Hepatocyte (in vitro differentiated cells): ENCODE data around the gene MAP3K5. TPM values are rescaled to one million over a fixed set of nuclear protein-coding genes. Genes with fewer than 3 reads are reported as not detected.
A peak's percentile ranks its signal among the peaks of the same experiment; 100 is the strongest.

Source experiments
- DNase-seq: peaks from one replicate; pipeline ENCODE4 v3.0.0-alpha.2; 2016; ENCODE audit warnings: low spot score
- H2AFZ ChIP-seq: fragments of 200-600 bp; sonication (generic); 2 replicates; pipeline ENCODE4 v1.6.0; 2016; ENCODE audit warnings: antibody characterized with exemption, mild to moderate bottlenecking
- H3K27ac ChIP-seq: fragments of 200-600 bp; sonication (generic); 2 replicates; pipeline ENCODE4 v1.5.1; 2016; ENCODE audit warnings: mild to moderate bottlenecking
- H3K27me3 ChIP-seq: fragments of 200-600 bp; sonication (generic); 2 replicates; pipeline ENCODE4 v1.6.1; 2016
- H3K36me3 ChIP-seq: fragments of 200-600 bp; sonication (generic); replicated peaks from 2 replicates; pipeline ENCODE4 v1.5.1; 2016; ENCODE audit warnings: low read depth; ENCODE audit not compliant: insufficient read depth
- H3K4me1 ChIP-seq: fragments of 200-600 bp; sonication (generic); 2 replicates; pipeline ENCODE4 v1.5.1; 2016; ENCODE audit warnings: mild to moderate bottlenecking, moderate library complexity; ENCODE audit not compliant: insufficient read depth
- H3K4me2 ChIP-seq: fragments of 200-600 bp; sonication (generic); 2 replicates; pipeline ENCODE4 v1.6.0; 2016
- H3K4me3 ChIP-seq: fragments of 200-600 bp; sonication (generic); 2 replicates; pipeline ENCODE4 v1.5.1; 2016; ENCODE audit warnings: mild to moderate bottlenecking
- H3K79me2 ChIP-seq: fragments of 200-600 bp; sonication (generic); 2 replicates; pipeline ENCODE4 v1.6.0; 2017; ENCODE audit warnings: mild to moderate bottlenecking
- H3K9me2 ChIP-seq: fragments of 200-600 bp; sonication (generic); replicated peaks from 2 replicates; pipeline ENCODE4 v1.6.0; 2017; ENCODE audit warnings: mild to moderate bottlenecking; ENCODE audit not compliant: insufficient read depth
- H3K9me3 ChIP-seq: fragments of 200-600 bp; sonication (generic); 2 replicates; pipeline ENCODE4 v1.5.1; 2016; ENCODE audit warnings: low read depth, mild to moderate bottlenecking
- H4K20me1 ChIP-seq: fragments of 200-600 bp; sonication (generic); 2 replicates; pipeline ENCODE4 v1.6.0; 2016; ENCODE audit warnings: mild to moderate bottlenecking; ENCODE audit not compliant: insufficient read depth, poor library complexity, severe bottlenecking
- CTCF ChIP-seq: fragments of 200-600 bp; sonication (generic); IDR thresholded peaks from 2 replicates; pipeline ENCODE4 v1.5.1; 2016; ENCODE audit warnings: antibody characterized with exemption, mild to moderate bottlenecking; ENCODE audit not compliant: poor library complexity
- EZH2 ChIP-seq: fragments of 200-600 bp; sonication (generic); IDR thresholded peaks from 2 replicates; pipeline ENCODE4 v1.6.1; 2016; ENCODE audit warnings: antibody characterized with exemption, mild to moderate bottlenecking, borderline replicate concordance
- EZH2phosphoT487 ChIP-seq: fragments of 200-600 bp; sonication (generic); IDR thresholded peaks from one replicate; pipeline ENCODE4 v1.6.1; 2018; ENCODE audit warnings: antibody characterized with exemption, mild to moderate bottlenecking, low read depth, moderate library complexity; ENCODE audit not compliant: unreplicated experiment, severe bottlenecking
- WGBS: methylation state at CpG from one replicate; pipeline ENCODE4 v1.1.6; 2016; ENCODE audit warnings: low lambda C conversion rate; ENCODE audit errors: missing lambda C conversion rate; 5-methylcytosine and 5-hydroxymethylcytosine counted together
- polyA plus RNA-seq: library from polyadenylated mRNA; unstranded; fragments of >200 nt; fragmentation: Nextera tagmentation; extraction: Ambion mirVana; gene quantifications from 2 replicates; pipeline ENCODE4 v1.2.1, GENCODE V29; 2016
- total RNA-seq: library from RNA; depleted of rRNA; stranded (reverse); fragments of >200 nt; gene quantifications from 2 replicates; pipeline ENCODE4 v1.2.3, GENCODE V29; 2014

The MAP3K5 gene
- total and polyA plus RNA-seq, 2 experiments from 2014 or later = 2.2 to 5.9 TPM

GRCh38 chr6:136517002-136517401 is 275.3 kb downstream of the MAP3K5 start:
- no peak for DNase-seq
- no peak overlapping the region for H2AFZ ChIP-seq
- H3K9me3 ChIP-seq = no peaks in the 10 kb centered on the region
- TF ChIP-seq EZH2phosphoT487 = no peak
- no peak for TF ChIP-seq EZH2
- TF ChIP-seq CTCF = no peak
- H3K9me2 ChIP-seq = no peaks in the 10 kb centered on the region
- no peak overlapping the region for H3K4me3 ChIP-seq
- H3K27ac ChIP-seq = no peak overlapping the region
- H3K27me3 ChIP-seq = no peaks in the 10 kb centered on the region
- H3K4me2 ChIP-seq = no peak overlapping the region
- peaks cover 73% of the 10 kb centered on the region for H3K79me2 ChIP-seq
- peaks cover 2% of the 10 kb centered on the region for H3K4me1 ChIP-seq
- H4K20me1 ChIP-seq = no peaks in the 10 kb centered on the region
- H3K36me3 ChIP-seq = no peaks in the 10 kb centered on the region

GRCh38 chr6:136514591-136514990 is 277.7 kb downstream of the MAP3K5 start:
- no peaks in the 10 kb centered on the region for H4K20me1 ChIP-seq
- peaks cover 62% of the 10 kb centered on the region for H3K79me2 ChIP-seq
- H3K9me3 ChIP-seq = no peaks in the 10 kb centered on the region
- 90% methylated on average over 4 of the region's 4 CpGs for WGBS
- no peak for TF ChIP-seq EZH2phosphoT487
- no peak for TF ChIP-seq EZH2
- no peak for TF ChIP-seq CTCF
- no peak overlapping the region for H3K4me2 ChIP-seq
- no peak overlapping the region for H3K4me3 ChIP-seq
- DNase-seq = no peak
- H3K4me1 ChIP-seq = peaks cover 11% of the 10 kb centered on the region
- H2AFZ ChIP-seq = no peak overlapping the region
- H3K9me2 ChIP-seq = no peaks in the 10 kb centered on the region
- no peaks in the 10 kb centered on the region for H3K36me3 ChIP-seq
- no peaks in the 10 kb centered on the region for H3K27me3 ChIP-seq
- H3K27ac ChIP-seq = no peak overlapping the region

GRCh38 chr6:136511926-136512325 is 280.4 kb downstream of the MAP3K5 start:
- Histone ChIP-seq H3K27me3 (no peaks in the 10 kb centered on the region), H3K36me3 (no peaks in the 10 kb centered on the region), H3K9me2 (no peaks in the 10 kb centered on the region), H2AFZ (no peak overlapping the region), H3K79me2 (peaks cover 45% of the 10 kb centered on the region), H3K9me3 (no peaks in the 10 kb centered on the region), H3K4me2 (peak overlapping the region; percentile 29), H4K20me1 (no peaks in the 10 kb centered on the region), H3K27ac (peak overlapping the region; percentile 60), H3K4me3 (no peak overlapping the region), H3K4me1 (peaks cover 17% of the 10 kb centered on the region)
- TF ChIP-seq EZH2 (no peak), EZH2phosphoT487 (no peak), CTCF (no peak)
- WGBS = 61% methylated on average over 3 of the region's 3 CpGs
- no peak for DNase-seq

- no peaks in the 10 kb centered on the region for H3K9me3 ChIP-seq
- TF ChIP-seq EZH2 (no peak), EZH2phosphoT487 (no peak), CTCF (no peak)
- no peak overlapping the region for H3K4me3 ChIP-seq
- peak overlapping the region; percentile 29 for H3K4me2 ChIP-seq
- peak overlapping the region; percentile 60 for H3K27ac ChIP-seq
- peaks cover 17% of the 10 kb centered on the region for H3K4me1 ChIP-seq
- DNase-seq = no peak
- H2AFZ ChIP-seq = no peak overlapping the region
- H3K79me2 ChIP-seq = peaks cover 44% of the 10 kb centered on the region
- H3K9me2 ChIP-seq = no peaks in the 10 kb centered on the region
- H3K27me3 ChIP-seq = no peaks in the 10 kb centered on the region
- 45% methylated on average over 1 of the region's 1 CpG for WGBS
- H4K20me1 ChIP-seq = no peaks in the 10 kb centered on the region
- H3K36me3 ChIP-seq = no peaks in the 10 kb centered on the region
Measured at GRCh38 chr6:136511397-136511796, 280.9 kb downstream of the MAP3K5 start.
